22Rv1 (cell line): ENCODE measurements around the gene EPHA8.

Source experiments
- H3K27ac ChIP-seq: fragments of 450-650 bp; 2 replicates; pipeline ENCODE4 v1.5.1; 2017
- CTCF ChIP-seq: fragments of 450-650 bp; IDR thresholded peaks from 2 replicates; pipeline ENCODE4 v1.5.1; 2017; ENCODE audit warnings: mild to moderate bottlenecking
- ZFX ChIP-seq: fragments of 450-650 bp; IDR thresholded peaks from 2 replicates; pipeline ENCODE4 v1.6.1; 2017; ENCODE audit warnings: antibody characterized with exemption, borderline replicate concordance

The EPHA8 gene

GRCh38 chr1:22638476-22639234, 75.4 kb downstream of the EPHA8 start:
- TF ChIP-seq CTCF: no peak
- no peak for TF ChIP-seq ZFX
- no peak overlapping the region for H3K27ac ChIP-seq

- no peak for TF ChIP-seq CTCF
- no peak for TF ChIP-seq ZFX
- H3K27ac ChIP-seq: no peak overlapping the region
These were observed 76.0 kb downstream of the EPHA8 start for GRCh38 chr1:22639286-22639685.

- no peak for TF ChIP-seq ZFX
- no peak for TF ChIP-seq CTCF
These were observed 78.0 kb downstream of the EPHA8 start for GRCh38 chr1:22641247-22641646.

GRCh38 chr1:22641906-22642636, 78.8 kb downstream of the EPHA8 start:
- TF ChIP-seq CTCF (peak; percentile 92), ZFX (no peak)

More at GRCh38 chr1:22641247-22641646, 78.0 kb downstream of the EPHA8 start:
- H3K27ac ChIP-seq: no peak overlapping the region

GRCh38 chr1:22643381-22643780, 80.1 kb downstream of the EPHA8 start, which contains the start of gene C1QC:
Gene C1QC (plus strand): TSS chr1:22643633. CDS start chr1:22644024, 391 bp downstream.
- H3K27ac ChIP-seq: no peak within 1 kb of the TSS
- TF ChIP-seq CTCF (no peak), ZFX (no peak)

More at GRCh38 chr1:22641906-22642636, 78.8 kb downstream of the EPHA8 start:
- H3K27ac ChIP-seq: no peak overlapping the region

GRCh38 chr1:22643928-22644327, 80.6 kb downstream of the EPHA8 start:
- TF ChIP-seq ZFX (no peak), CTCF (no peak)
- H3K27ac ChIP-seq: no peak overlapping the region

- no peak overlapping the region for H3K27ac ChIP-seq
- TF ChIP-seq ZFX (no peak), CTCF (no peak)
These were observed 82.6 kb downstream of the EPHA8 start for GRCh38 chr1:22645931-22646330.
